ENCODE data around the gene C21orf58.

Gene C21orf58

DNA sequence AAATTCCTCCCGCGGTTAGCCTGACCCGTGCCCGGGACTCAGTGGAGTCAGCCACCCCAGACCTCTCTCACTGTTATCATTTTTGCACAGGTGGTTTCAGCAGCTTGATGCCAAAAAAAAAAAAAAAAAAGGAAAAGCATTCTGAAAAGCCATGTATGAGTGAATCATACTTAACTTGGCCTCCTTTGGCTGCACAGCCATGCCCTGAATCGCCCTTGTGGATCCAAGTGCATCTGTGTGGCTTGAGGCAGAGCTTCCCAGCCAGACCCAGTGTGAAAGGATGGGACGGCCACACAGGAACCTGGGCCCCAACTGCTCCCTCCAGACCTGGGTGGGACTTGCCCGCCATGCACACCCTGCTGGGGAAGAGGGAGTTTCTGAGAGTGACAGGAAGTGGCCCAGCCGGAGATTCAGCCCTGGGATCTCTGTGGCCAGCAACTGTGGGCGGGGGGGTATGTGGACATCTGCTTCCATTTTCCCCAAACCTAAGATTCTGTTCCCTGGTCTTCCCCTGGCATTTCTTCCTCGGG is 29.0 kb downstream of the C21orf58 start:
- DNase-seq: no peak

DNA sequence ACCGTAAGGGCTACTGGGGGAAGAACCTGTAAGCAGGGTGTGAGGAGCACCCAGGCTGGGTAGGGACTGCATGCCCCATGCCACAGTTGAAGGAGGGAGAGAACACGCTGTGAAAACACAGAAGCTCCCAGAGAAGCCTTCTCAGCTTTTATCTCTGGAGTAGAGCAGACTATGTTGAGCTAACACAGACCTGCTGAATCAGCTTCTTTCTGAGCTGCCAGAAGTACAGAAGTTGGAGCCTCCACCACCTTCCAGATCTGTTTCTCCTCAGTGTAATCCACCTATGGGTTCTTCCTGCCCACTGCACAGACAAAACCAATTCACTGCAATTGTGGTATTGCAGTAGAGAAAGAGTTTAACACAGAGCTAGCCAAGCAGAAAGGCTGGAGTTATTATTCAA is 32.1 kb downstream of the C21orf58 start:
- DNase-seq: no peak

DNA sequence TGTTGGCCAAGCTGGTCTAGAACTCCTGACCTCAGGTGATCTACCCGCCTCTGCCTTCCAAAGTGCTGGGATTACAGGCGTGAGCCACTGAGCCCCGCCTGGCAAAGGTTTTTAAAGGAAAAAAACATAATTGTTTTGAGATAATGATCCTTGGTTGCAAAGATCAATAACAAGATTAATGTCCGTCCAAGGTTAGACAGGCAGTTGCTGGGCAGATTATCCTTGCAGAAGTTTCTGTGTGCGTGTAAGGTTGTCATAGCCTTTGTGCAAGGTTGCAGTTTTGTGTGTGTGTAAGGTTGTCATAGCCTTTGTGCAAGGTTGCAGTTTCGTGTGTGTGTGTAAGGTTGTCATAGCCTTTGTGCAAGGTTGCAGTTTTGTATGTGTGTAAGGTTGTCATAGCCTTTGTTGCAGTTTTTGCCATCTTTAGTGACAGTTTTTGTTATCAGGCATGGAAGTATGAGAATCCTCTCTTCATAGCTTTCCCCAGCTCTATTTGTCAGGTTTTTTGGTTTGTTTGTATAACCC is 34.0 kb downstream of the C21orf58 start:
- no peak for DNase-seq

DNA sequence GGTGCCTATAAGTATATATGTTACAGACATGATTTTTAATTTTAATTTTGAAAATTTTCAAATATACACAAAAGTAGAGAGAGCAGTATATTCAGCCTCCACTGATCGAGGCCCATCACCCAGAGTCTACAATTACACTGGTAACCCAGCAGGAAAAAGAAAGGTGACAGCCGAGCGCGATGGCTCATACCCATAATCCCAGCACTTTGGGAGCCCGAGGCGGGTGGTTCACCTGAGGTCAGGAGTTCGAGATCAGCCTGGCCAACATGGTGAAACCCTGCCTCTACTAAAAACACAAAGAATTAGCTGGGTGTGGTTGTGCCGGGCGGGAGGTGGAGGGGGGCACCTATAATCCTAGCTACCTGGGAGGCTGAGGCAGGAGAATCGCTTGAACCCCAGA is 36.1 kb downstream of the C21orf58 start:
- no peak for DNase-seq

DNA sequence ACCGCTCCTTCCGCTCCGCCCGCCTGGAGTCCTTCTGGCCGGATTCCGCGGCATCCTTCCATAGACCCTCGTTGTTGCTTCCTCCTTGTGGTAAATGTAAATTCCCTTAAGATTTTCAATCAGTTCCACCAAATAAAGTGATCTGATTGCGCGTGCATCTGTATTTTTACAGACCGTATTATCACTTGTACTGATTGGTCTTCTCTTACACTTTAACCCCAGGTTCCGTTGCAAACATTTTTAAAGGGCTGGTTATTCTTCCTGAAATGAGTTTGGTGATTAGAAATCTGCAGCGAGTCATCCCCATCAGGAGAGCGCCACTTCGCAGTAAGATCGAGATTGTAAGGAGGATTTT is 37.0 kb downstream of the C21orf58 start:
- DNase-seq: no peak

DNA sequence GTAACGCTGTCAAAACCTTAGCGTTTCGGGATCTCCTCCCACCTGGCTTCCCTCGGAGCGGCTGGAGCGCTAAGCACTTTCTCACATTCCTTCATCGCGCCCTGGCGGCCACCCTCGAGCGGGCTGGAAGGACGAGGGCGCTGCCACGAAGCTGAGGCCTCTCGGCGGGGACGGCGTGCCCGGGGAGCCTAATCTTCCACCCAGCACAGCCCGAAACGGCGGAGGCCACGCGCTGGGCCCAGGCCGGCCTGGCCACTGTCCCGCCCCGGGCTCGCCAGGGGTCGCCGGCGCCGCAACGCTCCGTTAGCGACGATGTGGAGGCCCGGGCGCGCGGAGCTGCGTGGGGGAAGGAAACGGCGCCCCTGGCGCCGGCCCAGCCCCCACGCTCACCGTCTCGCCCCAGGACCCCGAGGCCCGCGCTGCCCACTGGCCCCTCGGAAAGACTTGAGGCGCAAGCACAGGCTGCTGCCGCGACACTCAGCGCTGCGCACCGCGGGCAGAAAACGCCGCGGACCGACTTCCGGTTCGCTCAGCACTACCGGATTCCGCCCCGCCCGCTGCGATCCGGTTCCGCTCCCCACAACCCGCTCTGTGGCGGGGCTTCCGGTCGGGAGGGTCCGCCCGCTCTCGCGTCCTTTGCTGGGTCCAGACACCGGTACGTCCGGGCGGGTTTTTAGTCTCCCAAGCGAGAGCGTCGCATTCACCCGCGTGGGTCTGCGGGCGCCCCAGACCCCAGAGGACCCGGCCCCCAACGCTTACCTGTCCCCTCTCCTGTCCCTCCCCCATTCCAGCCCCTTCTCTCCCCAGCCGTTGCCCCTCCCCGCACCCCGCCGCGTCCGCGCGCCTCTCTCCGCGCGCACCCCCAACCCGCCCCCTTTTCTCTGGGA is 37.7 kb downstream of the C21orf58 start, which contains the start of gene YBEY:
YBEY (plus strand) TSS at position 582 of the 887 bp plus-strand sequence. CDS start 572 bp downstream, outside the sequence.
- peak; percentile 72 for DNase-seq

DNA sequence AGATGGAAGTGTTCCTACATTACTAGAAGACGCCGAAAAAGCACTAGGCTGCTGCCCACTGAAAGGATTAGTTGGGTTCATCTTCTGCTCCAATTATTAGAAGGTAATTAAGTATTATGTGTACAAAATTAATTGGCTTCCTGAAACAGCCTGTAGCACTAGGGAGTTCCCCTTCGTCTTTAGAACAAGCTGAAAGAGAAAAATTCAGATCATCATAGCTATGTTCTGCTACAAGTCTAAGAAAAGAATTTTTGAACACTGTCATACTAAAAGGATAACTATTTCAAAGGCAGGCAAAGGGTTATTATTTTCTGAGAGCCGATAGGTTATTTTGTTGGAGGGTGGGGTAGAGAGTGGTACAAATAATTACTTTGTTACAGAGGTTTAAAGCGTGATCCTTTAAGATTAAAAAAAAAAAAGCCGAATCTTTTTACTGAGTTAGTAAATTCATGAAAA is 38.4 kb downstream of the C21orf58 start, which contains the start of gene MCM3AP:
MCM3AP (minus strand) TSS at position 406 of the 456 bp plus-strand sequence; CDS start at position 81, 325 bp downstream.
- no peak for DNase-seq

DNA sequence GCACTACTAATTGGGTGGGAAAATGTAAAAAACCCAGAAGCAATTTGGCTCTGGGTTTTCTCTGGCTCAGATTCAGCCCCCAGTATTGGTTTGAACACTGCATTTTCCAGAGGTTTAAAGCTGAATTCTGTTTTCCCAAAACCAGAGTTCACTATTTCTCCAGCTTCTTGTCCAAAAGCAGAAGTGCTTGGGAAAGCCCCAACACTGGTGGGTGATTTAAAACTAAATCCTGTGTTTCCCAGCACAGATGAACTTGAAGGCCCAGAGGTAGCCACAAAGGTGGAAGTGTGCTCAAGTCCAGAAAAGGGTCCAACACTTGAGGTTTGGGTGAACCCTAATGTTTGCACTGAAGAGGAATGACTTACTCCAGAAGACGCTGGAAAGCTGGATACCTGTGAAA is 38.9 kb downstream of the C21orf58 start:
- no peak for DNase-seq

DNA sequence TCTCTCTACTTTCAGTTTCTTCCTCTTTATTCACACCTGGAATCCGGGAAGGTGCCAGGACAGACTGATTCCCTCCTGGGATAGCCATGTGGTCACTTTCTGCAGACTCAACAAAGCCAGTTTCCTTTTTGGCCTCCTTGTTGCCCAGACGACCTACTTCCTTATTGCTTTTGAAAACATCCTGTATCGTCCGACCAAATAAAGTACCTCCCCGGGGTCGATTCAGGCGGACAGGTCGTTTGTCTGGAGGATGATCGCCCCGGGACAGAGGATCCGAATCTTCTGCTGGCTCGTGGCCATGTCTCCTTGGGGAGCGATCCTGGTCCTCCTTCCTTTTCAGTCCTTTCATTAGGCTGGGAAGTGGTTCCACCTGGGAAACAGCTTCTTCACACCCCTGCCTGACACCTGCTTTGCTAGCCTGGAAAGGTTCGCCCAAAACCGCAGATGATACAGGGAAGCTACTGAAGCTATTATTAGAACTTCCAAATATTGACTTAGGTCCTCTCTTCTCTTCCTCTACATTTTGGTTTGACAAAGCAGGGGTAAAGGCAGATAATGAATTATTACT is 39.5 kb downstream of the C21orf58 start:
- DNase-seq: no peak

DNA sequence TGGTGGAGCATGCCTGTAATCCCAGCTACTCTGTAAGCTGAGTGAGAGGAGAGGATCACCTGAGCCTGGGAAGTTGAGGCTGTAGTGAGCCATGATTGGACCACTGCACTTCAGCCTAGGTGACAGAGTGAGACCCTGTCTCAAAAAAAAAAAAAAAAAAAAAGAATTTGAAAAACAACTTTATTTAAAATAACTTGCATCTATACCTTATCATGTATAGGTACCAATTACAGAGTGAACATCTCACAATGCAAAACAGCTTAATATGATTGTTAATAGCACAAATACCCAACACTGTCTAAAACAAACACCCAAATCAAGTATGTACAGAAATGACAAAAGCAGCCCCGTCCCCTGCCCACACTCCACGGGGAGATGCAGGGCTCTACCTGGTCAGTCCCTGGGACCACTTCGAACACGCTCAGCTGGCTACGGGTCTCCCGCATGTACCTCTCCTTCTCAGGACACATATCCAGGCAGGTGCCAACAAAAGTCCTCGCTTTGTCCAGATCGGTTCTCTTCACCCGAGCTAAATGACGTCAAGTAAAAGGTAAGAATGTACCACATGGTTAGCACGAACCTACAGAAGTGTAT is 48.8 kb downstream of the C21orf58 start:
- no peak for DNase-seq

DNA sequence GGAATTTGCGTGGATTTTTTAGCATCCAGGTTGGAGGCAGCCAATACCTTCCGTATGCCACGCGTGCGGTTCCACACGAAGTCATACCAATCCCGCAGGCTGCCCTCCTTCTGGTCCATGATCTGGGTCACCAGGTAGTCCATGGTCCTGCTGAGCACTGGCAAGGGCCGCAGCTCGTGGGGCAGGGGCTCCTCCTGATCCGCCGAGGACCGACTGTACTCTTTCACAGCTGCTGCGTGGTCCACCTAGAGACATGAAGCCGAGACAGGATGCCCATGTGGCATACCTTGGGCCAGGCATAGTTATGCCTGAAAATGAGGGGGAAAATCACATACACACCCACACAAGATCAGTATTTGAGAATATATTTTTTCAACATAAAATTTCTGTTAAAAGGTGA is 50.3 kb downstream of the C21orf58 start:
- no peak for DNase-seq

DNA sequence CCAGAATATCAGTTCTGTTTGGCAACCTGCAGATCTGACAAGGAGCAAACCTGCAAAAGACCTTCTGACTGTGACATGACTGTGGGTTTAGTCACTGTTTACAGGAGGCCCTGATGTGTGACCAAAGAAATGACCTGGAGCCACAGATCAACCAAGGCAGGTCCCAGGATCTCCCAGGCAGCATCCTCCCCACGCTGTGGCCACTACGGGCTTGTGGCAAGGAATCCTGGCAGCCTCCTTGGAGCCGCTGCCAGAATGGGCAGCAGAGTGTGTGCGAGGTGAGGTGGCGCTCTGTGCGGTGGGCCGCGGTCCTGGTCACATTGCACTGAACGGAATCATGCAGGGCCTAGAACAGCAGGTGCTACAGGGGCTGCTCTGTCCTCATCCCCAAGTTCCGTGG is 54.2 kb downstream of the C21orf58 start:
- DNase-seq: no peak

DNA sequence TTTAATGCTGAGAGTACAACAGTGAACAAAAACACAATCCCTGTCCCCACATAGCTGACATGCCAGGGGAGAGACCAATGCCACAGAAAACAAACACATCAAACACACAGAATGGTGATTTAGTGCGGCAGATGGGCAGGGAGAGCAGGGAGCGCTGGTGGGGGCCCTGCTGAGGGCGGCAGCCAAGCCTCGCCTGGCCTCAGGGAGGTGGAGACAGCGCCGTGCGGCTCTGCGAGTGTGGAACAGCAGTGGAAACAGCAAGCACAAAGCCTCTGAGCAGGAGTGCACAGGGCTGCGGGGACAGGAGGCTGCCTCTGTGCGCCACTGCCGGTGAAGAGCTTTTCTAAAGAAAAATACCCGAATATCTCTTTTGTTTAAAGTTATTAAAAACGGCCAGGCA is 55.3 kb downstream of the C21orf58 start:
- no peak for DNase-seq

DNA sequence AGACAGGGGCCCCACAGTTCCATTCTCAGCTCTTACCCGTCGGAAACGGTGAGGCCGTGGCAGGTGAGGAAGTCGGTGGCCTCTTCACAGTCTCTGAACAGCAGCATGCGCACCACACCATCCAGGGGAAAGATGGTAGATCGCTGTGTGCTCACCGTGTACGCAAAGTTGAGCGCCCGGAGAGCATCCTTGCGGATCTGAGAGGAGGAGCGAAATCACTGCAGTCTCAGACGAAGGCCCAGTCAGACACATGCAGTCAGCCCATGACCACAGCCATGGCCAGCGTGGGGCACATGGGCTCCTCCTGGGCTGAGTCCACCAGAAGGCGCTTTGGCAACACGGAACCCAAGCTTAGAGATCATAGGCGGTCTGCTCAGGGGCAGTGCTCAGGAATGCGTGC is 56.7 kb downstream of the C21orf58 start:
- no peak for DNase-seq

DNA sequence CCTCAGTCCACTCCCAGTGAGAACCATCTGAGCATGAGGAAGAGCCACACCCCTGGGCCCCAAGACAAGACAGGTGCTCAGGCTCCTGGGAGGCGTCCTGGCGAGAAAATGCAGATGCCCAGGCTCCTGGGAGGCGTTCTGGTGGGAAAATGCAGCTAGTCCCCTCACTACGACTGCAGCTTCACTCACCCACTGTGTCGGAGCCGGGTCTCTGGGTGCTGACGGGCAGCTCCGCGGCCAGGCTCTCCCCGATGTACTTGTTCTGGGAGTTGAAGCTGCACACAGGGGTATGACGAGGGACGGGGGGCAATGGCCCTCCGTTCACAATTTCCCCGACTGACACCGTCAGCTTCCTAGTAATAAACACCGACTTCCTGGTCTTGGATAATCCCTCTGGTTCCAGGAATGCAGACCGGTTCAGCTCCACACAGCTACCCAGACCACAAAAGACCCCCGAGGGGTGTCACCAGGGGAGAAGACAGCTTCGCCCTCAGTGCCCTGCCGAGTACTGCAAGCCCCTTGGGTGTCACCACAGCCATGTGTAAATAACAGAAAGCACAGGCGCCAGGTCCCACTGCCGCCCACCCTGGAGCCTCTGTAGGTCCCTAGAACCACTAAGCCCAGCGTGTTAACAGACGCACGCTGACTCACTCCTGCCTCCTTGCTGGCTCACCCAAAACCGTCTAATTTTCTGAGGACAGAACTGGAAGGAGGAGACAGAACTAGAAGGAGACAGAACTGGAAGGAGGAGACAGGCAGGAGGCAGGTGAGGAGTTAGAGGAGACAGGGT is 57.7 kb downstream of the C21orf58 start:
- no peak for DNase-seq

DNA sequence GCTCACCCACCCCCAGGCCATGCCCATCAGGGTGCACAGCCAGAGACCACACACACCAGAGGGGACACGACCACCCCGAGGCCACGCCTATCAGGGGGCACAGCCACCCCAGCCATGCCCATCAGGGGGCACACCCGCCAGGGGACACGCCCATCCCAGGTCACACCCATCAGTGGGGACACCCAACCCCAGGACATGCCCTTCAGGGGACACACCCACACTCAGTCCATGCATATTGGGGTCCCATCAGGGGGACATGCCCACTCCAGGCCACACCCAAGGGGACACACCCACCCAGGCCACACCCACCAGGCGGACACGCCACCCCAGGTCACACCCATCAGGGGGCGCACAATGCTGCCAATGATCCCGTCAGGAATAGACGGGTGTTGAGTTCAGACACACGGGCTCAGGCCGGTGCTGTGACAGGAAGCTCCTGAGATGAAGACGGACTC is 59.0 kb downstream of the C21orf58 start:
- no peak for DNase-seq

DNA sequence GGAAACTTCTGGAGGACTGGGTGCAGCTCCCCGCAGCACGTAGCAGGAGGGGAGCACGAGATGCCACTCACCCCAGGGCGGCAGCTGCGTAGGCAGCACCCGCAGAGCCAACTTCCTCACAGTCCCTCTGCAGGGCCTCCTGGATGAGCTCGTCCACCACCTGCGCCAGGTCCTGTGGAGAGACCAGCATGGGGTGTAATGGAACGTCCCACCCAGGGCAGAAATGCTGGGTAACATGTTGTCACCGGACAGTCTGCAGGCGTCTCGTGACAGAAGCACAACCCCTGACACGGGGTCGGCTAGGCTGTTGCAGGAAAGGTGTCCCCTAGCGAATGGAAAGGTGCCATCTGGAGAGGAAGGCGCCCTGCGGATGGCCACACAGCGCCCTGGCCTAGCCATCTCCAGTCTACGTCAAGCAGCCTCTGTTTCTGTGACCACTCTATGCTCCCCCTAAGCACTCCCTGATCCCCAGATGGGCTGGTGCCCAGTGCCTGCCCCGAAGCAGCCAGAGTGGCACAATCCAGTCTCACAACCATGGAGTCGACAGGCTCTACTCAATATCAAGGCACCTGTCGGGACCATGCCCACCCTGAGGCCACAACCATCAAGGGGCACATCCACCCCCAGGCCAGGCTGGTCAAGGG is 59.5 kb downstream of the C21orf58 start:
- no peak for DNase-seq

DNA sequence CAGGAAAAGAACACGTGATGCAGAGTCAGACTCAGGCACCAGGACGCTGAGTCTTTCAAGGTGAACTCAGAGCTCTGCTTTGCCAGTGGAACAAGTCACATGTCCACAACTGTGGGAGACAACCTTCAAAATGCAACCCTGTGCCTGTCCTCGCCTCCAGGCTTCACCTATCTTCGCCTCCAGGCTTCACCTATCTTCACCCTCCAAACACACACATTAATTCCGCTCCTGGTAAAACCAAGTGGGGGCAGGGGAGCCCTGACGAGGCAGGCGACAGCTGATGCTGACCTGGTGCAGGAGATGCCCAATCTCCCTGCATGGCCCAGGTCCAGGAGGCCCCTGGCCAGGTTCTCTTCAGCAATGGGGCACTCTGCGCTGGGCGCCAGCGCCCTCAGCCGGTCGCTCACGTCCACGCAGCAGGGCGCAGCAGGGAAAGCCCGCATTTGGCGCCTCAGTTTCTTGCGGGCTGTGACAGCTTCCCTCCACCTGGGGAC is 67.1 kb downstream of the C21orf58 start:
- no peak for DNase-seq

DNA sequence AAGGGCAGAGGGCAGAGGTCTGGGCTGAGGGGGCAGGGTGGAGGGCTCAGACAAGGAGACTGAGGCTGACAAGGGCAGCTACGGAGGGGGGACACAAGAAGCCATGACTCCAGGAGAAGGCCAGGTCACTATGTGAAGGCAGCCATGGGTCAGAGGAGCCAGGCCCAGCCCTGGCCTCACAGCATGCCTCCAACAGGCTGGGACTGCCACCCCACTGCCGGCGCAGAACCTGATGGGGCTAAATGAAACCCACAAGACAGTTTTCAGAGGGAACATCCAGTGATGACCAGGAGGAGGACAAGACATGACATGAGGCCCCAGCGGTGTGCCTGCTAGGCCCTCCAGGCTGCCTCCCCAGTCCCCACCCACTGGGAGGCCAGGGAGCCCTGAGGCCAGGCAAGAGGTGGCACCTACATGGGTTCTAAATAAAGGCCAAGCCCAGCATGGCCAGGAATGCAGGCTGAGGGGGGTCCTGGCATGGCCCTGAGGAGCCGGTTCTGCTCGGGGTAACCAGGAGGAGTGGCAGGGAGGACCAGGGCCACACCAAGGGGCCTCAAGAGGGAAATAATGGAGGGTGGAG is 67.8 kb downstream of the C21orf58 start:
- DNase-seq: no peak

DNA sequence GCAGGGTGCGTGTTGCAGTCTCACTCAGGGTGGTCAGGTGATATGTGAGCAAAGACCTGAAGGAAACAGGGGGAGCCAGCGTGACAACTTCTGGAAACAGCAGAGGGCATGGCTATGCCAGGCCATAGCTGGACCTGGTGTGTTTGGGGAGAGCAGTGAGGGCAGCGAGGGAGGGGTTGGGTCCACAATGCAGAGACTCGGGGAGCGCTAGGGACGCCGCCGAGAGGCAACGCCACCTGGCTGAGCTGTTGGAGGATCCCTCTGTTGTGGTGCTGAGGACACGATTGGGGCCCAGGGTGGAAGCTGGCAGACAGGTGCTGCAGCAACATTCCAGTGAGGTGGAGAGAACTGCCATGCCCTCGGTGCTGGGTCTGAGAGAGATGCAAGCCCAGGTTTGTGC is 68.5 kb downstream of the C21orf58 start:
- no peak for DNase-seq
